Germinal center (tissue), 1 donor: ENCODE measurements around the gene KDM8.

ENCODE experiments used
- DNase-seq: peaks from one replicate; pipeline ENCODE4 v3.0.0; 2012; ENCODE audit warnings: mixed read lengths, low spot score

The KDM8 gene

DNA sequence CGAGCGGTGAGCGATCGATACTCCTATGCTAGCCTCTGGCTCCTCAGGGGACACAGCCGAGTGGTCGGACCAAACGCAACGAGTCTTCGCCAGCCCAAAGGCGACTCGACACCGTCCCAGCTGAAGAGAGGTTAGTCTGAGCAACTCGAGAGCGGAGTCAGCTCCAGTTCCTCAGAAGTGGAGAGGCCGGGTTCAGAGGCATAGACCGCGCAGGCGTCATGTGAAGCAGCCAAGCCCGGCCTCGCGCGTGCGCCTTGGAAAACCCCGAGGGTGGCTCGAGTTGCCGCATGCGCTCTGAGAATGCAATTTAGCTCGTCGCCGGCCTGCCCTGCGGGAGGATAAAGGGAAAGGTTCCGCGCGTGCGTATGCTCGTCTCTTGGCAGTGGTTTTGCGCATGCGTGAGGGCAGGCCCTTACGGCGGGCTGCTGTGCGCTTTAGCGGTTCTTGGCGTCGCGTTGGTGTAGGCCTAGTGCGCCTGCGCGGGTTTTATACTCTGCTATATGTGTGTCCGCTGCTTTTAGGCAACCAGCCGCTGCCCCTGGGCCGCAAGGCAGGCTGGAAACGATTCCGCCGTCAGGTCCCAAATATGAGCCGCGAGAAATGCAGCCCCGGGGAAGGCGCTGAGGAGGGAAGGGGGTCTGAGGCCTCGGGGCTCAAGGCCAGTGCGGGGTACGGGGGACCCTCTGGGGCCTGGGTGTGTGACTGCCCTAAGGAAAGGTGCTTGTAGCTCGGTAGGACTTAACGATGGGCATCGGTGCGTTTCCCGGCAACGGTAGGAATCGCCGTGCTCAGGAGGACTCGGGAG is at the start of gene KDM8:
Gene KDM8, plus strand, starts transcription at position 20 of the 805 bp plus-strand sequence. CDS start 6,598 bp downstream, outside the sequence.
- DNase-seq, result peak; percentile 100

DNA sequence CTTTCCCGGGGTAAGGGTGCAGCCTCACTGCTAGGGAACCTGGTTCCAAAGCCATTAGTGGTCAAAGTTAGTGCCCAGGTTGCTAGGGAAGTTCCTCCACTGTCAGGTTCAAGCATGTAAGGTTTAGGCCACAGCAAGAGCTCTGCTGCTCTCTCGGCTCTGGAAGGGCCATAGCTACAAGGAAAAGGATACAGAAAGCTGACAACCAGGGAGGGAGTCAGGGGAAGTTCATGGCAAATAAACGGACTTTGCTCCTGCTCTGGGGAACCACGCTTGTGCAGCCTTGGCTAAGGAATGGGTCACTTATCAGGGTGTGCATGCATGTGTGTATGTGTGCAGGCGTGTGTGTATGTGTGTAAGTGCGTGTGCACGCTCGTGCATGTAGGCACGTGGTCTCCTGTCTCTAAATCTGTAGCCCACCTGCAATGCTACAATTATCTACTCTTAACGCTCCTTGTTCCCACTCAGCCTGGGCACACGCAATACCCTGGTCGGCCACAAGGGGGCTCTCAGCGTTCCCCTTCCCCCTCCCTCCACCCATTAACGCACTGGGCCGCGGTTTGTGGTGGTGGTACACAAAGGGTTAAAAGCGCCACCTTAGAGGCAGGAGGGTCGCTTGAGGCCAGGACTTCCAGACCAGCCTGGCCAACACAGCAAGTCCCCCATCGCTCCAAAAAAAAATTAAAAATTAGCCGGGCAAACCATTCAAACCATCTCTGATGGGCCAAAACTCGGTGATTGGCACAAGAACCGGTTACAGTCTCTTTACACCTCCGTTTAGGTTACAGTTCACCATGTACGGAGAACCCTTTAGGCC is 48.4 kb upstream of the KDM8 start:
- peak; percentile 77 for DNase-seq

- no peak for DNase-seq
These were observed 46.7 kb upstream of the KDM8 start for GRCh38 chr16:27156579-27156978.

GRCh38 chr16:27161398-27161797 is 41.9 kb upstream of the KDM8 start:
- DNase-seq, result no peak

GRCh38 chr16:27164352-27164751 is 39.0 kb upstream of the KDM8 start:
- DNase-seq, result no peak

DNA sequence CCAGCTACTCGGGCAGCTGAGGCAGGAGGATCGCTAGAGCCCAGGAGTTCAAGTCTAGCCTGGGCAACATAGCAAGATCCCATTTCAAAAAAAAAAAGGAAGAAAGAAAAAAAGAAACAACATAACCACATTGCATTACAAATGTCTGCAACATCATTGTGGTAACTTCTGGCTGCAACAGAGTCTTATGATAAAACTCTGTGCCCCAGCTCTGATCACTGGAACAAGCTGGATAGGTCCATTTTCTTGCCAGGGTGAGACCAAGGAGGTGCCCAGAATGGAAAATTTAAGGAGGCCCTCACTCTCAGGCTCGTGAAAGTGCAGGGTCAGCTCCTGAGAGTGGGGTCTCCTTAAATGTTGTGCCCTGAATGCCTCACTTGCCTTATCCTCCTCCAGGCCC is 37.8 kb upstream of the KDM8 start:
- DNase-seq, result no peak

GRCh38 chr16:27168790-27169189 is 34.5 kb upstream of the KDM8 start:
- no peak for DNase-seq

DNA sequence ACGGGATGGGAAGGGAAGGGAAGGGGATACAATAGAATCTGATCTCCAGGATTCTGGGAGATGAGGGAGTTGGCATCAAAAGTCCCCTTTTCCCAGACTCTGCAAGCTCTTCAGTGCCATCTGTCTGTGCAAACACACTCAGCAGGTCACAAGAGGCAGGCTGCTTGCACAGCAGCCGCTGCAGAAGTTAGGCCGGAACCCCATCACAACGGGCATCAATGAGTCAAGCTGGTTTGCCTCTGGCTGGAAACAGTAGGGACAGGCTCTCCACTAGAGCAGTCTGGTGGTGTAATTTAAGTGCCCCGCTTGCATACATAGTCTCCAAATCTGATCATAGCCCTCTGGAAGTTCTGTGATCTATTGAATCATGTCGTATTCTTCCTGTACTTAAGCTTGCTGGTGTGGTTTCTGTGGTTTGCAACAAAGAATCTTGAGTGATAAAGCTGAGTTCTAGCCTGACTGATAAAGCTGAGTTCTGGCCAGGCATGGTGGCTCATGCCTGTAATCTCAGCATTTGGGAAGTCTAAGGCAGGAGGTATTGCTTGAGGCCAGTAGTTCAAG is 33.7 kb upstream of the KDM8 start:
- DNase-seq, result no peak

- no peak for DNase-seq
These were observed 31.7 kb upstream of the KDM8 start for GRCh38 chr16:27171584-27171983.

DNA sequence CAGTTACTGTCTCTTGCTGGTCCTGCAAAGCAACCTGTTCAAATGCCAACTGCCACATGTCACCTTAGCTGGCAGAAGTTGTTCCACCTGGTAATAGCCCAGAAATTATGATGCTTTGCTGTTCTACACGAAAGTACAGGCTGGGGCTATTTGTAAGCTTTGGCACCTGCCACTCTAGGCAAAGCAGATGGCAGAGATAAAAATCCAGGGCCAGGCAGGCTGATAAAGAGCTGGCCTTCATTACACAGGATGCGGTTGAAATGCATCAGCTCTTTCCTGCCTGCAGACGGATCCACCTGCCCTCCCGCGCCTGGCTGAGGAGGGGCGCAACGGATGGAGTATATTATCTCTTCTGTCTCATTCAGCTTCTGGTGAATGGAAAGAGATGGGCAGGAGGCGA is 29.3 kb upstream of the KDM8 start:
- DNase-seq, result peak; percentile 70

DNA sequence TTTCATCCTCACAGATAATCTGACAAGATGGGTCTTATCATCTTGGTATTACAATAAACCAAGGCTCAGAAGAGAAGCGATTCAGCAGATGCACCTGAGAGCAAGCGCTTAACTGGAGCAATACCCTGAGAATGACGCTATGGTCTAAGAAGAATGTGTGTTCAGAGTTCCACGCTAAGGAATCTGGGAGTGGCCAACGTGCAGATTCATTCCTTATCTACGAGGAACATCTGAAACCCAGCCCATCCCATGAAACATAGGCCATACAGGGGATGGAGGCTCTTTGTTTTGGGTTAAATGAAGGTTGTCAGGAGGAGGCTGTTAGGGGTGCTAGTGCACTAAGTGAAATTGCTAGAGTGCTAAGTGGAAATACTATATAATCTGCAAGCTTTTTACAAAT is 28.5 kb upstream of the KDM8 start:
- no peak for DNase-seq

- DNase-seq, result no peak
These were observed 27.4 kb upstream of the KDM8 start for GRCh38 chr16:27175888-27176287.

DNA sequence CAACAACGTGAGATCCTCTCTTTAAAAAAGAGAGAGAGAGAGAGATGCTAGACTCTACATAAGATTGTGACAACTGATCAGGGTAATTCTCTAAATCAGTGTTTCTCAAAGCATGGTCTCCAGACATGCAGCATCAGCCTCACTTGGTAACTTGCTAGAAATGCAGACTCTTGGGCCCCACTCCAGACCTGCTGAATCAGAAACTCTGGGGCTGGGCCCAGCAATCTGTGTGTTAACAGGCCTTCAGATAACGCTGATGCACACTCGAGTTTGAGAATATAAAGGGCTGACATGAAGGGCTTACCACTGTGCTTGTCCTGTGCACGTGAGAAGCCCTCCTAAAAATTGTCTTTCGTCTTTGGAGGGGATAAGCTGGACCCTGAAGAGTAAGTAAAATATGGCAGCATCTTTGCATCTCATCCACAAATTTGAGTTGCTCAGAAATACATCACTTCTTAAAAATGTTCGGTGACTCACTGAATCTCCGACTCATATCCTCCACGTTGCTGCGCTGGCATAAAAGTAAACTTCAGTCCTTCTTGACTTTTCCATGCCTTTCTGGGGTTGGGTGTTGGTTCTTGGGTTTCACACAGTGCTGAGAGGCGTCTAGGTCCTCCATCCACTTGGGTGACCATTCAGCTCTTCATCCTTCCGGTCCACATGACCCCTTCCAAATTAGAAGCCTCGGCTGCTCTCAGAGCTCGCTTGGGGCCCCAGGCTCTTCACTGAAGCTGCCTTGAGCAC is 26.1 kb upstream of the KDM8 start:
- DNase-seq, result no peak

DNA sequence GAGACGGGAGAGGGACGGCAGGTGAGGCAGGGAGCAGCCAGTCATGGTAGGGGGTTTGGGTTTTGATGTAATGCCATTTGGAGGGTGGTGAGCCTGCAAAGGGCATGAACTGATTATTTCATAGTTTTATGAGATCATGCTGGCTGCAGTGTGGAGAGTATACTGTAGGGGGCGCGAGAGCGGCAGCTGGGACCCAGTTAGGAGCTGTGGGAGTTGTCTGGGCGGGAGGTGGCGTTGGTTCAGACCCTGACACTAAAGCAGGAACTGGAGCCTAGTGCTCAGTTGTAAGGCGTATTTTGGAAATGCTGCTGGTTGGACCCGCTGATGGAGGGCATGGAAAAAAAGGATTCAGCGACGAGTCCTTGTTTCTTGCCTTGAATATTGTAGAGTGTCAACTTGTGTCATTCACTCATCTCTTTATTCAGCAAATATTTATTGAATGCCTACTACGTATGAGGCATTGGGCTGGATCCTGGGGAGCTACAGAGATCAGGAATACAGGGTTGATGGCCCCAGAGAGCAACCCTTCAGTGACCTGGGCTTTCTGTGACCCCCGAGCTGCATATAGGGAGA is 23.7 kb upstream of the KDM8 start:
- DNase-seq, result peak; percentile 90

GRCh38 chr16:27181019-27181790 is 22.1 kb upstream of the KDM8 start:
- DNase-seq, result no peak

GRCh38 chr16:27182906-27183405 is 20.4 kb upstream of the KDM8 start:
- DNase-seq, result no peak

DNA sequence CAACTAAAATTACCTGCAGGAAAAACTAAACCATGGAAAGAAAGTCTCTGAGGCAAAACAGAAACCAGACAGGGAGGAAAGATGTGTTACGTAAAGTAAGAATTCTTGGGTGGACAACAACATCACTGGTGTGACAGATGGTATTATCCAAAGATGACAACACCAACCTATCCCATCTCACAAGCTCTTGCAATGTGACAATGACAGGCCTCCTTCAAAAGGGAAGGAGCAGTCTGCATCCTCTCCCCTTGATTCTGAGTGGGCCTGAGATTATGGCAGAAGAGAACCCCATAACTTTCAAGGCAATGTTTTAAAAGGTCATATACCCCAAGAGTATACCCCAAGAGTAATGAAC is 17.6 kb upstream of the KDM8 start:
- DNase-seq, result no peak

DNA sequence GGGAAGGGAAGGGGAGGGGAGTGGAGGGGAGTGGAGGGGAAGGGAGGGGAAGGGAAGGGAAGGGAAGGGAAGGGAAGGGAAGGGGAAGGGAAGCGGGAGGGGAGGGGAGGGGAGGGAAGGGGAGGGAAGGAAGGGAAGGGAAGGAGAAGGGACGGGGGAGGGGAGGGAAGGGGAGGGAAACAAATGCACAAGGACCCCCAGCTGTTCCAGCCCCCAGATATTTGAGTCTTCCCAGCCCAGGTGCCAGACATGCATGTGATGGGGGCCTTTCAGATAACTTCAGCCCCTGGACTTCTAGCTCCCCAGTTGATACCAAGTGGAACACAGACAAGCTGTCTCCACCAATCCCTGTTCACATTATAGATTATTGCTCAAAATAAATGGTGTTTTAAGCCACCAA is 14.7 kb upstream of the KDM8 start:
- no peak for DNase-seq

DNA sequence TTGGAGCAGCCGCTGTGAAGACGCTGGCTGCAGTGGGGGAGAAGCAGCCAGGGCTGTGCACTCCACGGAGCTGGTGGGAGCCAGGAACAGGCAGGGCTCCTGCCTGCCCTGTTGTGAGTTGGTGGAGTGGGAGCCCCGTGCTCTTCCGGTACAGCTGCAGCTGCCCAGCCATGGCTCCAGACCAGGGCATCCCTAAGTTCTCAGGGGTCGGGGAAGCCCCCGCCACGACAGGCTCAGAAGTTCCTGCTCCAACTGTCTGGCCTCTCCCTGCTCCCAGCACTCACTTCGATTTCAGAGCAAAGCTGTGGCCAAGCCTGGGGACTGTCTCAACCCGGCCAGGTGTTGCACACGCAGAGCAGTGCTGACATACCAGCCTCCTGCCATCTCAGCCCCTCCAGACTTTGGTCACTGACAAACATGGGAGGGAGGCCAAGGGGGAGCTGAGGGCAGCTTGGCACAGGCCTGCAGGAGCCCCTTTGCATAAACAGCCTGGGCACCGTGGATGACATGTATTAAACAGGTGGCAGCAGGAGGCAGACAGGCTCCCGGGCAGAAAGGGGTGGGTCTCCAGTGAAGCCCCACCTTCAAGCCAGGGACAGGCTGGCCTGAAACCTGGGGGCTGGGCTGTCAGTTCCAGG is 13.9 kb upstream of the KDM8 start:
- no peak for DNase-seq

DNA sequence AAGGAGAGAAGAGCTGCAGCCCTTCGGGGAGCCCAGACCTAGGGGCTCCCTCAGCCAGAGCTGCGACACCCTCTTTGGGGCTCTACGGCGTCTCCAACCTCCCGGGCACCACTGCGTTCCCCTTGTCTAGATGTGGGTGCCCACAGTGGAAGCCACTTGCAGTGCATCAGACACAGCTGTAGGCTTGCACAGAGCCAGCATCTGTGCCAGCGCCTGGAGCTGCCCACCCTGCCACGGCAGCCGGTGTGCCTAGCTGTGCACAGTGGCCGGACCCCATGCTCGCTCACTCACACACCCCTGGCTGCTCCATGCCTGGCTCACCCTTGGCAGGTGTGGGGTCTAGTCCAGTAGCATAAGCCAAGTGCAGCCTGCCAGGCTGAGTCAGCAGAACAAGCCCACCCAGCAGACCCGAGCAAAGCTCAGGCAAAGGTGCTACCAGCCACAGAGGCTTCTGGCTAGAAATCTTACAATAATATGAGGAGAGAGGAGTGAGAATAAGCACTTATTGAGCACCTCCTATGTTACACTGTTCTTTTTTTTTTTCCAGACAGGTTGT is 12.9 kb upstream of the KDM8 start:
- DNase-seq, result no peak
